HG02938 (cell line): ENCODE data around the gene JAKMIP2.
"Not testable (repeated sequence)": the region's sequence is repeated elsewhere in the genome, so short reads cannot be mapped to it uniquely, and the experiment has no call there.

Source experiments
- ATAC-seq: cut with Tn5 transposase; IDR thresholded peaks from one replicate; pipeline ENCODE4 v1.9.1; 2021; ENCODE audit warnings: mild to moderate bottlenecking, moderate library complexity; ENCODE audit not compliant: unreplicated experiment

Gene JAKMIP2

GRCh38 chr5:147750065-147750464 is 32.5 kb downstream of the JAKMIP2 start:
- ATAC-seq: no peak

DNA sequence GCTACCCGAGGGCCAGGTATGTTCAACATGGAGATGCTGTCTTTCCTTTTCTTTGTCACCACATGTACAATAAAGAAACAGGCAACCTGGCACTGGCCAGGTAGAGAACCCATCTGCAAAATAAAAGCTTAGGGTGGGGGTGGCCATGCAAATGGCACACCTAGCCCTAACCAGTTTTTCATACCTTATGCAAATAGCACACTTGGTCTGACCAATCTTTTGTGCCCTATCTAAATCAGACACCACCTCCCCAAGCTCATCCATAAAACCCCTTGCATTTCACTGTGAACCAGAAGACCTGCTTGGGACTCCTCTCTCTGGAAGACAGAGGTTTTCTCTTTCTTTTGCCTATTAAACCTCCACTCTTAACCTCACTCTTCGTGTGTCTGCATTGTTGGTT is 33.9 kb downstream of the JAKMIP2 start:
- ATAC-seq: no peak

DNA sequence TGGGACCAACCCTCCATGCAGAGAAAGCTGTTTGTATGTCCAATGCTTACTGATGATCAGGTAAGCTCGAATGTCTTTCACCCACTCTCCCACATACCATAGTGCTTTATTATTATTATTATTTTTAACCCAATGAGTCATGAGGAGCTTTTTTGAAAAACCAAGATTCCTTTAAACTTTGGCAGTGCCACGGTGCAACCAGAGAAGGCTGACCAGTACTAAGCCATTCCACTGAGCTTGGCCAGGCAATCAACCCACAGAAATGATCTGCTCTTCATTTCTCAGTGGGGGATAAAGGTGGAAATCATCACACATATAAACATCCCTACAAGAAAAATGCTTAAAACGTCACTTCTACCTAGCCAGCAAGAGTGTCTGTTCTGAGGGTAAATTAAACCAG is 35.5 kb downstream of the JAKMIP2 start:
- no peak for ATAC-seq

GRCh38 chr5:147743678-147744374 is 38.7 kb downstream of the JAKMIP2 start:
- no peak for ATAC-seq

- ATAC-seq: no peak
Measured at GRCh38 chr5:147743012-147743411, 39.5 kb downstream of the JAKMIP2 start.

GRCh38 chr5:147742151-147742550 is 40.4 kb downstream of the JAKMIP2 start:
- ATAC-seq: no peak

- no peak for ATAC-seq
Measured at GRCh38 chr5:147740864-147741263, 41.7 kb downstream of the JAKMIP2 start.

DNA sequence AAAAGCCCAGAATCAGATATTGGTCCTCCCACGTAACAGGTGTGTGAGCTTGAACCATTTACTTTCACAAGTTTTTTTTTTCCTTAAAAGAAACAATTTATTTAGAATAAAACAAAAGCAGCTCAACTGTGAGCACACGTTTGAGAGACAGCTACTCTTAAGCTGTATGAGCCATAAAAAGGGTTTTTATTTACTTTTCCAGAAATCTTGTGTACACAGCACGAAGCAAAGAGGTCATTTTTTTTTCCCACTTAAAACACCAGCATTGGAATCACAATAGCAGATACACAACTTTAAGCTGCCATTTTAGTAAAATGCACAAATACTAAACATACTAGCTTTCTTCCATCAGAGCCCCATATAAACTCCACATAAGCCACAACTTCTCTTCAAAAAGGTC is 44.6 kb downstream of the JAKMIP2 start:
- ATAC-seq: no peak

- no peak for ATAC-seq
Measured at GRCh38 chr5:147735621-147736125, 46.9 kb downstream of the JAKMIP2 start.

GRCh38 chr5:147734894-147735293 is 47.6 kb downstream of the JAKMIP2 start:
- ATAC-seq: no peak

DNA sequence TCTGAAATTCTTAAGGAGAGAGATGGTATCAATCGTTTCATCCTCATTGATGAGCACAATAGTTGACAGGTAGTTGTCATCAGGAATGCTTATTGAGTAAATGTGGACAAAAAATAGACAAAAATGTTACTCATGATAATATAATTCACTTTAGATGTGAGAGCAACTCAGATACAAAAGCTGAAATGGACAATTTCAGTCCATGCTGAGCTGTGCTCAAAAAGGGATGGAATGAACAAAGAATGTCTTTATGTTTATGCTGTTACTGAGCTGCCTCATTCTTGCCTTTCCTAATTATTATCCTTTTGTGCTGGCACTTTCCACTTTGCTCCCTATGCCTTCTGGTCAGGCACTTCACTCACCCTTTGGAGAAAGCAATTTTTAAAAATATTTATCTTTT is 49.5 kb downstream of the JAKMIP2 start:
- no peak for ATAC-seq

DNA sequence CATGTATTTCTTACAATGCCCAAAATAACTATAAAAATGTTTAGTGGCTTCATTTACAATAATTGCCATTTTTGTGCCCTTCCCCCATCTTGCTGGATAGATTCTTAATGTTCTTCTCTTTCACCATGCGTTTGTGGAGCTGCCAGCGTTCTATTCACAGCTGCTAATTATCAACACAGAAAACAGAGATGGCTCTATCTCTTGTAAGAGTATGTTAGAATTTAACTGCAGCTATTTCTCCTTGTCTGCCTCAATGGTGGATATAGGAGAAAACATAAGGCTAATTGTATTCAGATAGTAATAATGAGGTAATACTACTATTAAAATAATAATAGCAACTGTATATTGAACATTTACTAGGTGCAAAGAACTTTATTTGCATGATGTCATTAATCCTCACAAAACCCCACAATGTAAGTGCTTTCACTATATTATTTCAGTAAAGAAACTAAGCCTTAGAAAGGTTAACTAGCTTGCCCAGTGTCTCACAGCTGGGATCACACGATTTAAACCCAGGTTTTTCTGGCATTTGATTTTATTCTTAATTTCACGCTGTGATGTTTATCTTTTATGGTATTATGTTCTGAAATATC is 50.1 kb downstream of the JAKMIP2 start:
- ATAC-seq: no peak

DNA sequence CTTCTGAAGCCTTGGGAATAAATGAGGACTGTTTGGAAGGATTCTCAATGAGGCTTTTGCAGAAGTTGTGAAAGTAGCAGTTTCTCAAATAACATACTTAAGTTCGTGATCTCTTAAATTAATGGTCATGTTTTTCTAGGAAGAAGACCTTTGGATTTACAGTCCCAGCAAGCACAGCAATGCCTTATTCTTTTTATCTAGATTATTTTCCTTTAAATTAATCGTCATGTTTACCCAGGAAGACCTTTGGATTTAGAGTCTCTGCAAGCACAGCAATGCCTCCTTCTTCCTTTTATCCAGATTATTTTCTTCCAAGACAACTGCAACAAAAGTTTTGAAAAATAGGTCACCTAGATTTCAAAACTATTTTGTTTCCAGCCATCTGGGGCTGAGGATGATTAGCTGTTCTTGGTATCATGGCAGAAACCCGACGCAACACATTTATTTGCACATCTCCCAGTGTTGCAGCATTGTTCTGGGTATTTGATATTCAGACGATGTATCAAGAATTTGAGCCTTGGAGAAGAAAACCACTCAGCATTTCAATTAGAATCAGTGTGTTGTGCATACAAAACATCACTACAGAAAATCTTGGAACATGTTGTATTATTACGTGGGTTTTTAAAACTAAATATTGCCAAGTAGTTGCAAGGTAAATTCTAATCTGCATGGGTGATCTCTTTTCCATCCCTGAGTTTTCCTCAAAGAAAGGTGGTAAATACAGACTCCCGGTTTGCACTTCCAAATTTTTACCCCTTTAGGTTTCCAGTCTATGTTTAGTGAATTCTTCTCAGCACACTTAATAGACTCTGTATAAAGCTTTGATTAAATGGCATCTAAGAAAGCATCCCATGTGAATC is 50.9 kb downstream of the JAKMIP2 start:
- ATAC-seq: no peak

DNA sequence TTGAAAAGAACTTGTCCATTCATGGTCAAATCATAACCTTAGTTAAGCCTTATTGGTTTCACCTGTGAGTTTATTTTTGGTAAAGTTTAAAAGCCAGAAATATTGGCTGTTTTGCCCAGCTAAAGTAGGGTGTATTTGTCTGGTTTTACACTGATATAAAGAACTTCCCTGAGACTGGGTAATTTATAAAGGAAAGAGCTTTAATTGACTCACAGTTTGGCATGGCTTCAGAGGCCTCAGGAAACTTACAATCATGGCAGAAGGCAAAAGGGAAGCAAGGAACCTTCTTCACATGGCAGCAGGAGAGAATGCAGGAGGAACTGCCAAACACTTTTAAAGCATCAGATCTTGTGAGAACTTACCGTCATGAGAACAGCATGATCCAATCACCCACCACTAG is 55.3 kb downstream of the JAKMIP2 start:
- no peak for ATAC-seq

GRCh38 chr5:147721191-147721960 is 61.2 kb downstream of the JAKMIP2 start:
- not testable (repeated sequence) for ATAC-seq

DNA sequence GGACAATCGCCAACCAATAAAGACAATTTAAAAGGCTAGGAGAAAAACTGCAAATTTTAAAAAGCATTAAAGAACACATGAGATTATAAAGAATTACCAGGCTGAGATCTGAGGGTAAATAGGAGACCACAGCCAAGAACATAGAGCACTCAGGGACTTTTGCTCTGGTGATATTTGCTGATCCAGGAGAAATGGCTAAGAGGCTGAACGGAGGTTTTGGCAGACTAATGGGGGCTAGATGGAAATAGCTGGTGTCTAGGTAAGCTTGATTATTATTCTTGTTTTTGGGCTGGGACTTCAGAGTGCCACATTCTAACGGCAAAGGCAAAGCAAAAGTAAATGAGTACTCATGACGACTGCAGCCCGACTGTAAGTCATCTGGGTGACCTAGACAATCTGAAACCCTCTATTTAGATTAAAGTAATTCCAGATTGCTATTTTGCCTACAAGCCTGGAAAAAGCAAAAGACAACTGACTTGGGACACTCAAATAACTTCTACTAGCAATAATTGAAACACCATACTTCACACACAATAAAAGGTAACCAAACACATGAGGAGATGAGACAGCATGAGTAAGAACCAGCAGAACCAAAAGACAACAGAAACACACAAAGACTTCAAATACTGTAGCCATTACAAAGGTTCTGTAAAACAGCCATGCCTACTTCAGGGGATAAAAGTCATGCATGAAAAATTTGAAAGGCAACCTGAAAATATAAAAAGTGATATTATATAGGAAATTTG is 68.8 kb downstream of the JAKMIP2 start:
- no peak for ATAC-seq

DNA sequence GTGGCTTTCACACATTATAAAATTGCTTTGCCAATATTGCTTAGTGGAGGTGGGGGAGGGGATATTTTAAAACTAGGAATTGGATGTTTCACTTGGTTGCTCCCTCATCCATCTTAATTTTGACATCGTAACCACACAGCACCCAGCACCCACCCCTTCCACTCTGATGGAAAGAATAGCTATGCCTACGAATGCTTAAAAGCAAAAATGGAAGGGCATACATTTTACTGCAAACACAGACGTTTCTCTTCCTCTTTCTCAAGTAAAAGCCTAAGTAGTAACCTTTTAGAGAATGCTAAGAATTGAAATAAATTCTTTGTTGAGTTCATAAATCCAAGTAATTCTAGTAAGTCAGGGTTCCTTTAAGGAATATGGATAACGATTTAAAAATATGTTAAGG is 69.9 kb downstream of the JAKMIP2 start:
- ATAC-seq: no peak

GRCh38 chr5:147712019-147712418 is 70.5 kb downstream of the JAKMIP2 start:
- no peak for ATAC-seq

- ATAC-seq: no peak
Measured at GRCh38 chr5:147711019-147711418, 71.5 kb downstream of the JAKMIP2 start.

DNA sequence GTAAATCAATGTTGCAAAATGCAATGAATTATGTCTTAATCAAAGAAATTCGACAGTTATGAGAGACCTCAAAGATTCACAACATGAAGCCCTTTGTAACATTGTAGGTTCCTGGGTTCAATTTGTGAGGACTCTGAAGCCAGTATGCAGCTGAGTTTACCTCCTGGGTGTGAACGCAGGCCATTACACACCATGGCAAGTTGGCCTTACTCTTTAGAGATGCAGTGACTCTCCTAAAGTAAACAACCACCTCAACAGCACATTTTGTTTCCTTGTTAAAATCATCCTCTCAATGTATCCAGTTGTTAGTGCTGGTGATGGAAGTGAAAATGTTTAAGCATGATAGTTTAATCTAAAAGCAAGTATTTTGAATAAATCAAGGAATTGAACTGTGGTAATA is 73.8 kb downstream of the JAKMIP2 start:
- ATAC-seq: no peak
